NCI-H446 (cell line): ENCODE results near the gene CCNB2.

ENCODE experiments used
- DNase-seq, 2 experiments: peaks; one replicate each; lab custom pipeline; 2025; lab: John Stamatoyannopoulos, UW

Gene CCNB2

GRCh38 chr15:59166601-59167265 lies 61.8 kb downstream of the CCNB2 start:
- no peak for DNase-seq

DNA sequence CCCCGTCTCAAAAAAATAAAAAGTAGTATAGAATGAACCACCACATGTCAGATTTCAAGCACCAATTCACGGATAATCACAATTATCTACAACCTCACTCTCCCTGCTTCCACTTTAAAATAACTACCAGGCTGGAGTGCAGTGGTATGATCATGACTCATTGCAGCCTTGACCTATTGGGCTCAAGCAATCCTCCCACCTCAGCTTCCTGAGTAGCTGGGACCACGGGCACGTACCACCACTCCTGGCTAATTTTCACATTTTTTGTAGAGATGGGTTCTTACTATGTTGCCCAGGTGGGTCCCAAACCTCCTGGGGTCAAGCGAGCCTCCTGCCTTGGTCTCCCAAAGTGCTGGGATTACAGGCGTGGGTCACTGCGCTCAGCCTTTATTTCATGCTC lies 63.6 kb downstream of the CCNB2 start:
- no peak for DNase-seq

DNA sequence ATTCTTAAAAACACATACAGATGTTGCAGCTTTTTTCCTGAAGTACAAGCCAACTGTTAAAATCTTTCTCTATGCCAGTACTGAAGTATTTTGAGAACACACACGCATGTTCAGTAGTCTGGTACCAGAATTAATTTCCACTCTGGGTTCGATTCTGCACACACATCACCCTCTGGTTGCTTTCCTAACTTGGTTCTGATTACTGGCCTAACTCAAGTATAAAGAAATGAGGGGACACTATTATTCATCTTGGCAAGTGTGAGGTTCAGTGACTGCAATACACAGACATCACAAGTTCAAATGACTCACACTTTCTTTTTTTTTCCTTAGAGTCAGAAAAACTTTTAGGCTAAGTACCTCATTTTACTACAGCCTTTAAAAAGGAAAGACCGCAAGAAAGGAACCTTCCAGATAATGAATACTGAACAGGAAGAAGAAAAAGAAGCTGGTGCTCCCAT lies 64.3 kb downstream of the CCNB2 start:
- DNase-seq = no peak

DNA sequence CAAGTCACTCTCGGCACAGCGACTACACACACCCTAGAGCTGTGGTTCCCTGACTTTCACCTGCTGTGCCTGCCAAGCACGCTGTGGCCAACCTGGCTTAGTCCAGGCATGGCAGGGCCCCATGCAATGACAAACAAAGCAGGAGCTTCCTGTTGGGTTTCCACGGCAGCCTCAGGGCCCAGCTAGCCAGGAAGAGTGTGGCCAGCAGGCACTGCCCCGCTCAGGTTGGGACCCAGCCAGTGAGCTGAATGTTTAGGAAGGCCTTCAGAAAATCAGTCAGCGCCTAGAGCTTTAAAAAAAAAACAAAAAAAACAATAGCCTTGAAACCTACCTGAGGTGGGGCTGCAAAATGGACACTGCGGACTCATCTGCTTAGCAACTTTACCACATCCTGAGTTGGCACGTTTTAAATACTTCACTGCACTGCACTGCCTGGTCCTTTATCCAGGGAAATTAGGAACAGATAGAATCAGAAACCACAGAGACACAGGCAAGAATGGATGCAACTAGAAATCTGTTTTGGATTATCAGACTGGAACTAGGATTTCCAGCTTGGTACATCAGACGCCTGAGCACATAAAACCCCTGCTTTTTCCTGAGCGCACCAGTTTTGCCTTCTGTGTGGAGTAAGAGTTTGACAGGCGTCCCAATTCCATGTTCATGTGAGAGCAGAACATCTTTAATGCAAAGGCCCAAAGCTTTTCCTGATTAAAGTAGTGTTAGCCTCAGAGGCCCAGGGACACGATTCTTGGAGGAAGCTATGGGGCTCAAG lies 65.5 kb downstream of the CCNB2 start:
- DNase-seq = no peak

- DNase-seq = no peak
Measured at GRCh38 chr15:59171067-59171397, 66.1 kb downstream of the CCNB2 start.

DNA sequence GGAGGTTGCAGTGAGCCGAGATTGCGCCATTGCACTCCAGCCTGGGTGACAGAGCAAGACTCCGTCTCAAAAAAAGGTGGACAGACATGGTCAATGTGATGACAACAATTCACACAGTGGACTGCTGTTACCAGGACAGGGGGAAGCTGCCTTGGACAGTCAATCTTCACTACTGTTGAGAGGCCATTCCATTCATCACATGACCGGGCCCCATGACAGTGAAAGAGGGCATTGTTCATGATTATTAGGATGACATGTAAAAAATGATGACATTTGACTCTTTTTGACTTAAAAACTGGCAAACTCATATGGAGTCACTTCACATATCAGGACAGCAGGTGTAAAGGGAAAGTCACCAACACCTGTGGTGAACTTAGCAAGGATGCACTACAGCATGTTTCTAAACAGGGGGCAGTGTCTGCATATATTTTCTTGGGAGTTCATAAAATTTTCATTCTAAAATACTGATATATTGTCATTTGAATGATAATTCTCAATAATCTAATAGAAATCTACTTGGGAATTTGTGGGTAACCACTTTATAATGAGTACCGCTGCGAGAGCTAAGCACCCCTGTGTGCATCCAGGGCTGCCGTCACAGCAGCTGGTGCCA lies 67.4 kb downstream of the CCNB2 start:
- no peak for DNase-seq

- no peak for DNase-seq
Measured at GRCh38 chr15:59173194-59173593, 68.2 kb downstream of the CCNB2 start.

GRCh38 chr15:59174151-59174834 lies 69.3 kb downstream of the CCNB2 start:
- DNase-seq = no peak
